Measurements from ENCODE around the gene CKMT1B. TPM values are rescaled to one million over a fixed set of nuclear protein-coding genes. Genes with fewer than 3 reads are reported as not detected.
"Not testable (repeated sequence)": the region's sequence is repeated elsewhere in the genome, so short reads cannot be mapped to it uniquely, and the experiment has no call there.

CKMT1B gene
- total RNA-seq, 3 donors from 2014 or later: 0.48 TPM; not detected in 2

DNA sequence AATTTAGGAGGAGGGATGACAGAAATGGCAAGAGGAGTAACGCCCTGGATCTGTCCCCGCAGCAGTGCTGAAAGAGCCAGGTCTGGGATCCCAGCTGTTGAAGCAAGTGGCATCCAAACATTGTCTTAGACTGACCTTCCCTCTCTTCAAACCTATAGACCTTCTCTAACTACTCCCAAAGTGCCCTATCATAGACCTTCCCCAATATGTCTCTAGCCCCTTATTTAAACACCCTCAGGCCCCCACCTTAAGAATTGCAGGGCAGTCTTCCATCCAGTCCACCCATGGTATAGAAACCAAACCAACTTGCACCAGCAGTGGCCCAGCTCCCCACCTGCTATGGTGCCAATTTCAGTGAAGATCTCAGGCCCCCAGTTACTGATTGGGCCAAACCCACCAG is 6.4 kb downstream of the CKMT1B start:
- H3K27me3 Mint-ChIP-seq (ENCODE audit: low read depth): peaks cover 31% of the 10 kb centered on the region
- DNase-seq; H3K4me3 Mint-ChIP-seq; ATAC-seq; H3K9me3 Mint-ChIP-seq; H3K36me3 Mint-ChIP-seq (ENCODE audit: insufficient read depth); H3K4me1 Mint-ChIP-seq (ENCODE audit: low read depth): not testable (repeated sequence)

- H3K4me3 Mint-ChIP-seq; H3K36me3 Mint-ChIP-seq (ENCODE audit: insufficient read depth); H3K4me1 Mint-ChIP-seq (ENCODE audit: low read depth); H3K9me3 Mint-ChIP-seq; DNase-seq; ATAC-seq: not testable (repeated sequence)
- peaks cover 26% of the 10 kb centered on the region for H3K27me3 Mint-ChIP-seq (ENCODE audit: low read depth)
These were observed 8.4 kb downstream of the CKMT1B start for GRCh38 chr15:43602233-43602632.

DNA sequence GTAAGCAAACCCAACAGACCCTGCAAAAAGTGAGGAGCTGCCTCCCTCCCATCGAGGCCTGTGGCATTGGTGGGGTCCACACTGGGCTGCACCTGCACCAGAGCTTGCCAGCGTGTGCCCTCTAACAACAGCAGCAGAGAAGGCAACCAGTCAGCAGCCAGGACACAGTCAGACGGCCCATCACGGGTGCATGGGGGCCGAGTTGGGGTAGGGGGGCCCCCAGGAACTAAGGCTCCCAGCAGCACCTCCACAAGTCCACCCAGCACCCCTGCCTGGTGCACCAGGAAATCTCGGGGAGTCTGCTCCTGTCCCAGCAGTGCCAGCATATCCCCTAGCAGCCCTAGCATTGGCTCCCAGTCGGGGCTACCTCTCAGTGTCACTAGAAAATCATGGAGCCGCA is 23.9 kb downstream of the CKMT1B start:
- H3K4me3 Mint-ChIP-seq; H3K4me1 Mint-ChIP-seq (ENCODE audit: low read depth); H3K36me3 Mint-ChIP-seq (ENCODE audit: insufficient read depth); DNase-seq; ATAC-seq; H3K9me3 Mint-ChIP-seq; H3K27me3 Mint-ChIP-seq (ENCODE audit: low read depth): not testable (repeated sequence)

- ATAC-seq, H3K9me3 Mint-ChIP-seq: not testable (repeated sequence)
These were observed 24.9 kb downstream of the CKMT1B start, which contains the start of gene STRC for GRCh38 chr15:43618700-43619099. STRC (minus strand) TSS chr15:43618800; CDS start chr15:43618722, 78 bp downstream.

DNA sequence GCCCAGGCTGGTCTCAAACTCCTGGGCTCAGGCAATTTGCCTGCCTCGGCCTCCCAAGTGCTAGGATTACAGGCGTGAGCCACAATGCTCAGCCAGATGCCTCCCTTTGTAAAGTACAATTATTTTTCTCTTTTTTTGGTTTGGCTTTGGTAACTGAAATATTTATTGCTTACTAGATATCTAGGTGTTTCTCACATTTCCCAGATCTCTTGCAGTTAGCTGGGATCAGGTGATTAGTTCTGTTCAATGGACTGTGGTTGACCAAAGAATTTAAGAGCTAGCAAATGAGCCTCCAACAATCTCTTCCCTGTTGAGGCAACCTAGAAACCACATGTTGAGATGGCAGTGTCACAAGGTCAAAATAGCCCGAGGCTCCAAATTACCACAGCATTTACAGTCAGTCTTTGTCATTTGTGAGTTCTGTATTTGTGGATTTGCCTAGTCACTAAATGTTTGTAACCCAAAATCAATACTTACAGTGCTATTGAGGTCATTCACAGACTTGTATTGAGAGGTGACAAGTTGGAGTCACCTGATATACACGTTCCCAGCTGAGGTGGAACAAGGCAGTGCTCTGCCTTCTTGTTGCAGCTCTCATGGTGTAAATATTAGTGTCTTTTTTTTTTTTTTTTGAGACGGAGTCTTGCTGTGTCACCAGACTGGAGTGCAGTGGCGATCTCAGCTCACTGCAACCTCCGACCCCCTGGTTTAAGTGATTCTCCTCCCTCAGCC is 28.4 kb downstream of the CKMT1B start:
- H3K4me3 Mint-ChIP-seq; ATAC-seq; H3K4me1 Mint-ChIP-seq (ENCODE audit: low read depth); DNase-seq; H3K36me3 Mint-ChIP-seq (ENCODE audit: insufficient read depth); H3K9me3 Mint-ChIP-seq: not testable (repeated sequence)
- peaks cover 11% of the 10 kb centered on the region for H3K27me3 Mint-ChIP-seq (ENCODE audit: low read depth)

More at GRCh38 chr15:43618700-43619099, 24.9 kb downstream of the CKMT1B start, which contains the start of gene STRC:
- H3K27me3 Mint-ChIP-seq (ENCODE audit: low read depth): peaks cover 11% of the 10 kb centered on the region
- not testable (repeated sequence) for DNase-seq; H3K4me3 Mint-ChIP-seq; H3K4me1 Mint-ChIP-seq (ENCODE audit: low read depth); H3K36me3 Mint-ChIP-seq (ENCODE audit: insufficient read depth)

DNA sequence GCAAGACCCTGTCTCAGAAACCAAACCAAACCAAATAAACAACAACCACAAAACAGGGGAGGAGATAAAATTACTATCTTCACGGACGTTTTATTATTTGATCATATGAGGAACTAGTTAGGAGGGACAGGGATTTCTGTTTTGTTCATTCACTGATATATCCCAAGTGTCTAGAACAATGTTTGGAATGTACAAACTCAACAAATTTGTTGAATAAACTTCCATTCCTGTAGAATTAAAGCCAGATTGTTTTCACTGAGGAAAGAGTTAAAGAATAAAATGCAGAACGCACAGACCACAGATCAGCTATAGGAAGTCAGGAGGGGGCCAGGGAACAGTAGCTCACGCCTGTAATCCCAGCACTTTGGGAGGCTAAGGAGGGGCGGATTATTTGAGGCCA is 31.3 kb downstream of the CKMT1B start:
- H3K27me3 Mint-ChIP-seq (ENCODE audit: low read depth): peaks cover 5% of the 10 kb centered on the region
- no peaks in the 10 kb centered on the region for H3K36me3 Mint-ChIP-seq (ENCODE audit: insufficient read depth)
- H3K4me3 Mint-ChIP-seq: no peak overlapping the region
- ATAC-seq: no peak
- H3K9me3 Mint-ChIP-seq: no peaks in the 10 kb centered on the region
- no peaks in the 10 kb centered on the region for H3K4me1 Mint-ChIP-seq (ENCODE audit: low read depth)
- DNase-seq: no peak

DNA sequence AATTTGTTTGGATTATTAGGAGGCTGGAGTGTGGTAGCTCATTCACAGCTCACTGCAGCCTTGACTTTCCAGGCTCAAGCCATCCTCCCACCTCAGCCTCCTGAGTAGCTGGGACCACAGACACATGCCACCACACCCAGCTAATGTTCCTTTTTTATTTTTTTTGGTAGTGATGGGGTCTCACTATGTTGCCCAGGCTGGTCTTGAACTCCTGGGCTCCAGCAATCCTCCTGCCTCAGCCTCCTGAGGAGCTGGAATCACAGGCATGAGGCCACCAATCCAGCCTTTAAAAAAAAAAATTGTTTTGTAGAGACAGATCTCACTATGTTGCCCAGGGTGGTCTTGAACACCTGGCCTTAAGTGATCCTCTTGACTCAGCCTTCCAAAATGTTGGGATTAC is 33.1 kb downstream of the CKMT1B start:
- not testable (repeated sequence) for H3K36me3 Mint-ChIP-seq (ENCODE audit: insufficient read depth); H3K9me3 Mint-ChIP-seq; DNase-seq; ATAC-seq; H3K4me1 Mint-ChIP-seq (ENCODE audit: low read depth); H3K27me3 Mint-ChIP-seq (ENCODE audit: low read depth); H3K4me3 Mint-ChIP-seq

DNA sequence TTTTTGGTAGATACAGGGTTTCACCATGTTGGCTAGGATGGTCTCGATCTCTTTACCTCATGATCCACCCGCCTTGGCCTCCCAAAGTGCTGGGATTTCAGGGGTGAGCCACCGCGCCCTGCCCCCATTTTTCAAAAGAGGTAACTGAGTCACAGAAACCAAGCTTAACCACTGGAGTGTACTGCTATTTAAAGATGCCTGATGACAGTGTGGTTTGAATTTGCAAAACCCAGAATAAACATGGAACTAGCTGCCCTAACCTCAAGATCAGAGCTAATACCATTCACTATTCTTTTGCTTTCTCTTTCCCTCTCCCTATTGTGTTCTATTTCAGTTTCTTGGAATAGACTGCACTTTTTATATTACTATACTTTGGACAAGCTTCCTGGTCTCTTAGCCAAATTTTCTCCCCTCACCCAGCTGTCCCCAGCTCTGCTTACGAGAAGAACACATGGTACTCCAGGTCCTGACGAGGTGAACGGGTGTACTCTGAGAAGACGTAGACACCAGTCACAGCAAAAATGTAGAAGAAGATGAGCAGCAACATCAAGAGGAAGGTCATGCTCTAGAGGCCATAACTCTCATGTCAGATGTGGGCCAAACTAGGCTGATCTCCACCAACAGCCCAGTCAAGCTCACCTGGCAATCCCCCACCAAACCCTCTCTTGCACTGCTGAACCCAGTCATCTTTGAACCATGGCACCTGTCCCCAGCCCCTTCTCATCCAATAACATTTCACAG is 44.8 kb downstream of the CKMT1B start:
- not testable (repeated sequence) for ATAC-seq; H3K4me3 Mint-ChIP-seq; H3K27me3 Mint-ChIP-seq (ENCODE audit: low read depth); H3K9me3 Mint-ChIP-seq; H3K36me3 Mint-ChIP-seq (ENCODE audit: insufficient read depth); DNase-seq; H3K4me1 Mint-ChIP-seq (ENCODE audit: low read depth)

Other genes starting within 250 kb of the CKMT1B start
- 10 to 100 TPM; 23.3 to 28.5 (median 25.0) TPM for gene ZSCAN29, start 223.0 kb upstream of the CKMT1B start, total RNA-seq
- gene TUBGCP4, start 222.9 kb upstream of the CKMT1B start, total RNA-seq: 10 to 100 TPM; 34.6 to 39.7 (median 36.6) TPM
- 10 to 100 TPM; 30.5 to 36.1 (median 35.3) TPM for gene TP53BP1, start 100.9 kb upstream of the CKMT1B start, total RNA-seq
- 1 to 10 TPM; 1.1 to 1.2 (median 1.2) TPM for gene MAP1A, start 76.4 kb upstream of the CKMT1B start, total RNA-seq
- gene PPIP5K1, start 3.8 kb upstream of the CKMT1B start, total RNA-seq: 10 to 100 TPM; 30.8 to 33.4 (median 31.6) TPM
- under 1 TPM; 0.13 to 0.33 (median 0.22) TPM for gene STRC, start 24.8 kb downstream of the CKMT1B start, total RNA-seq
- gene CATSPER2, start 54.8 kb downstream of the CKMT1B start, total RNA-seq: 1 to 10 TPM; 3.4 to 5.4 (median 3.9) TPM
- not detected for gene CKMT1A, start 99.8 kb downstream of the CKMT1B start, total RNA-seq
- gene PDIA3, start 152.4 kb downstream of the CKMT1B start, total RNA-seq: 100 to 1,000 TPM; 434 to 498 (median 449) TPM
- gene ELL3, start 182.9 kb downstream of the CKMT1B start, total RNA-seq: 1 to 10 TPM in 1 of 3 donors, under 1 TPM in 2; 0.46 to 1.0 (median 0.63) TPM
- 100 to 1,000 TPM; 561 to 596 (median 567) TPM for gene SERF2, start 198.3 kb downstream of the CKMT1B start, total RNA-seq
- under 1 TPM; 0.08 to 0.24 (median 0.15) TPM for gene SERINC4, start 206.2 kb downstream of the CKMT1B start, total RNA-seq
- 10 to 100 TPM; 48.3 to 50.7 (median 49.0) TPM for gene HYPK, start 206.6 kb downstream of the CKMT1B start, total RNA-seq
- gene MFAP1, start 230.7 kb downstream of the CKMT1B start, total RNA-seq: 10 to 100 TPM; 37.0 to 38.0 (median 37.4) TPM
- 10 to 100 TPM; 37.1 to 44.8 (median 39.2) TPM for gene WDR76, start 233.0 kb downstream of the CKMT1B start, total RNA-seq

All from activated T-cell treated with anti-CD3 and anti-CD28 coated beads, Interleukin-2, amount 50 U/mL, for 4 hours (primary cell).